GM18873 (cell line): ENCODE results near the gene TMIGD3.

ENCODE experiments used
- ATAC-seq: cut with Tn5 transposase; IDR thresholded peaks from one replicate; pipeline ENCODE4 v1.9.1; 2021; ENCODE audit warnings: mild to moderate bottlenecking, moderate library complexity, moderate number of reproducible peaks; ENCODE audit not compliant: unreplicated experiment, low FRiP score

The TMIGD3 gene

GRCh38 chr1:111509997-111510375, 6.6 kb upstream of the TMIGD3 start:
- no peak for ATAC-seq

DNA sequence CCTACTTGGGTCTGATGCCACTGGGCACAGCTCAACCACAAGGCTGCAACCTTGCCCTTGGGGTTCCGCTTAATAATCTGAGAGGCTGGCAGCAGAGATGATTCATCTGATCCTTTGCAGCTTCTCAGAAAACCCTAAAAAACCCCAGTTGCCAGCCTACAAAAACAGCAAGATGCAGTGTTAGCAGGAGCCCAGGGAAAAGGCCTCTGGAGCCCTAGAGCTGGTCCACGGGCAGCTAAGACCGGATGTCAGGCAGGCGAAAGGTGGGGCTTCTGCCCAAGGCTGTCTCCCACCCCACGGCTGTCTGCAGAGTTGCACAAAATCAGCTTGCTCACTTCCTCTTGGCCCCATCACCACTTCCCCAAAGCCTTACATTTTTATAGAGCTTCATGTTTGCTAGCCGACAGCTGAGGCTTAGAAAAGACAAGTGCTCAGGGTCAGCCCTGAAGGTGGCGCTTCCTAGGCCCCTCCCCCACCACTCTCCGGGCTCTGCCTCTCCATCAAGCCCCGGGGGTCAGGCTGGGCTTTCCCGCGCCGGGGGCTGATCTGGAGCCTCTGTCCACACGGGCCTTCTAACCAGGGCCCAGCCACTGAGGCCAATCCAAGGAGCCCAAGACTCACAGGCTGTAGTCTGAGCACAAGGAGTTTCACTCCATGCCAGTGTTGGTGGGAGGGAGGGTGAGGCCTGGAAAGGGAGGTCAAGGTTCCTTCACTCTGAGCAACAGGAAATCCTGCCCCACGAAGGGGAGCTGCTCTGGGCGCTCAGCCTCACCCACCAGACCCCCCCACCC, 4.2 kb upstream of the TMIGD3 start:
- peak; percentile 42 for ATAC-seq

- ATAC-seq = no peak
These were observed 3.1 kb upstream of the TMIGD3 start for GRCh38 chr1:111506561-111506960.

DNA sequence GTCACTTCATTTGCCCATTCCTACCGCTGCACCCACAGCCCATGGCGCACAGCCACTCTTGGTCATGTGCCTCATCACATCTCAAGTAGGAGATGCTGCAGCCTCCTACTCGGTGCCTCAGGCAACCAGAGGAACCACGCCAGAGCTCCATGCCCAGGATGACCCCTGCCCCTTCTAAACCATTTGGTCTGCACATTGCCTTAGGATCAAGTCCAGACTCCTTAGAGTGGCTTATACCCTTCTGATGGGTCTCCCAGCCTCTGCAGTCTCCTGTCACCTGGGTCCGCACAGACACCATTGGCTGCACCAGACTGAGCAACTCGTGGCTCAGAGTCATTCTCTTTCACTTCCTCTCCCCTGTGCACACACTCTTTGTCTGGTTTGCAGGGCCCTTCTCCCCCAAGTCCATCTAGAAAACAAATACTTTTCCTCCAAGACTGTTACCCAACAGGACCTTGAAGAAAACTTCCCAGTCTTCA, 2.2 kb upstream of the TMIGD3 start:
- ATAC-seq = peak; percentile 51

GRCh38 chr1:111504097-111504496, 664 bp upstream of the TMIGD3 start:
- ATAC-seq = no peak

- no peak for ATAC-seq
These were observed 1.8 kb downstream of the TMIGD3 start for GRCh38 chr1:111501645-111502044.

- ATAC-seq = no peak
These were observed 4.2 kb downstream of the TMIGD3 start for GRCh38 chr1:111499026-111499785.

DNA sequence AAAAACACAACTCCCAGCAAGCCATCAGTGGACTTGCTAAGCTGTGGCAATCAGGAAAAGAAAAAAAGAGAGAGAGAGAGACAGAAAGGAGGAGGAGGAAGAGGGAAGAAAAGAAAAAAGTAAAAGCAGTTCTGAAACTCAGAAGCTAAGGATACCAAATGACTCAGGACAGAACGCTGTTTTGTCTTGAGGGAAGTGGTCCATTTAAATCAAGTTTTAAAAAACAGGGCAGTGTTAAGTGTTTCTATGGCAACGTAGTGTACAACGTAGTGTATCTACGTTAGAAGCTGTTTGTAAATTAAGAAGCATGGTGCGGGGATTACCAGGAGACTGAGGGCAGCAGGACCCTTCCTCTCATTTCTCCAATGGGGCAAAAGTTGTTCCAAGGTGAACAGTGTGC, 5.8 kb downstream of the TMIGD3 start:
- no peak for ATAC-seq

GRCh38 chr1:111496398-111496797, 7.0 kb downstream of the TMIGD3 start:
- ATAC-seq = no peak

DNA sequence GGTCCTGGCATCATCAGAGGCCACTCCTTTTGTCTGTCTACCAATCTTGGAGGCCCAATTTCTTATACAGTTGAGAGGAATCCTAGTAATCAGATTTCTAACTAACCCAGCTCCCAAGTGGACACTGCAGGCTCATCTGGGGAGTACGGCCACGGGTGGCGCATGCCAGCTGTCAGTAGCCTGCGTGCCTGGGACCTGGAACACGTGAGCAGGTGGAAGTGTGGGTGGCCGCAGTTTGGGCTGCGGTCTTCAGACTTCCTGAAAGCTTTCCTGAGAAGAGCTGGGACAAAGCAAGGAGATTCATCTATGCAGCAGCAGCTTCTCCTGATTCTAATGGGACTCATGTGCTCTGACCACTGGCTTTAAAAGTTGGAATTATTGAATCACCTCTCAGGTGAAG, 12.4 kb downstream of the TMIGD3 start:
- ATAC-seq = no peak

GRCh38 chr1:111490220-111490619, 13.2 kb downstream of the TMIGD3 start:
- no peak for ATAC-seq

- ATAC-seq = no peak
These were observed 13.8 kb downstream of the TMIGD3 start for GRCh38 chr1:111489604-111490003.

- no peak for ATAC-seq
These were observed 14.8 kb downstream of the TMIGD3 start for GRCh38 chr1:111488669-111489068.

- no peak for ATAC-seq
These were observed 16.3 kb downstream of the TMIGD3 start for GRCh38 chr1:111487133-111487532.

GRCh38 chr1:111486431-111486830, 17.0 kb downstream of the TMIGD3 start:
- ATAC-seq = no peak

- ATAC-seq = no peak
These were observed 18.9 kb downstream of the TMIGD3 start for GRCh38 chr1:111484391-111485026.

DNA sequence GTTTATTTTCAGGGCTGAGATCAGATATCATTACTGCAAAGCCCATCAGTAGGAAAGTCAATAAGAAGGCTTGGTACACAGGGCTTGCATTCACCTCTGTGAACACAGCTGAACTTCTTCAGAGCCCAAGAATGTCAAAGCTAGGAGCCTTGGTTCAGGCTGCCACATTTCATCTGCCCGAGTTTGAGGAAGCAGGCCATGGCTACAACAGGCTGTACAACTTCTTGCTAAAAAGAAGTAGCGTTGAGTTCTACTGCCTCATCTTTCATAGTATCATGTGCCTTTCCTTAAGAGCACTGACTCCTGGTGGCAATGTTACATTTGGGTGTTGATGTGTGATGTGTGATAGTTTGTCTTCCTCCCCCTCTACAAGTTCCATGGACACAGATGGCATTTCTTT, 19.6 kb downstream of the TMIGD3 start:
- no peak for ATAC-seq

DNA sequence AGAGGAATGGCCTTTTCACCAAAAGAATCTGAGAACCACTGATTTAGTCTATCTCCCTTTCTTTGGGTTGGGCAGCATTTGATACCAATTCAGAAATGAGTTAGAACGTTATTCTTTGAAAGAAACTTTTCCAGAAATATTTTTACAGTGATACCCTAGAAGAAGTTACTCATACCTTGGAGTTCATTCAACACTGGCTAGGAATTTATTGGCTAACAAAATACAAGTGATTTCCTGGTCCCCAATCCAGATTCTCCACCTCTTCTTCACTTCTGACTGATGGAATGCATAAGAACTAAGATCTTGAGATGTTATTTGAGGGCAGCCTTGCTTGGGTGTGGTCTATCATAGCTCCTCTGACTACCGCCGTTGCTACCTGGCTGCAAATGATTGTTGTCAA, 20.3 kb downstream of the TMIGD3 start:
- ATAC-seq = no peak

DNA sequence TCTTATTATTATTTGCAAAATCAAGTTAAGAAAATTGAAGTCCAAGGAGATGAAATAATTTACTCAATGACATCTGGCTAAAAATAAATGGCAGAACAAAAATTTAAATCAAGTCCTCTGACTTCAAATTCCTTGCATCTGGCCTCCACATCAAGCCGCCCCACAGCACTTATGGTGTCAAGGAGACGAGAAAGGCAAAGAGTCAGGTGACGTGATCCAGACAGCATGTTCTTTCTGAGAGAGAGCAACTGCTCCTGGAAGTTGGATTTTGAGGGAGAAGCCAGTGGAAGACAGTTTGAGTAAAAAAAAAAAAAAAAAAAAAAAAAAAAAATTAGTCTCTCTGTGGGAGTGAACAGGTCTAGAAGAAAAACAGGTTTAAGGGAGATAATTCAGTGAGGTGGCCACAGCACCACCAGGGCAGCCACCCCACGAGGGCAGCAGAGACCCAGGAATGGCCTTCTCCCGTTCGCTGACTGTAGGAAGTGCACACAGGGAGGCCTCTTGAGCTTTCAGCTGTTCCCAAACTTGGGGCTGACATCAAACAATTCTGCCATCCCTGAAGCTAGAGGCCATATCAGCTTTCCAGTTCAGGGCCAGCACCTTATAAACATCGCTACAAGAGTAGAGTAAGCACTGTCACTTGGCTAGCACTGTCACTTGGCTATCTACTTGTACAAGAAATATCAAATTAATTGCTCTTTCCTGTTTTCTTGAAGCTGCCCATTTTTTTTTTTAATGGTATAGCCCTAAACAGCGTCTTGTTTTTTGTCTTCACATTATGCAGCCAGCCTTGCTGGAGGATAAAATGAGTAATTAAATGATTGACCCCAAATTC, 21.8 kb downstream of the TMIGD3 start:
- ATAC-seq = no peak

DNA sequence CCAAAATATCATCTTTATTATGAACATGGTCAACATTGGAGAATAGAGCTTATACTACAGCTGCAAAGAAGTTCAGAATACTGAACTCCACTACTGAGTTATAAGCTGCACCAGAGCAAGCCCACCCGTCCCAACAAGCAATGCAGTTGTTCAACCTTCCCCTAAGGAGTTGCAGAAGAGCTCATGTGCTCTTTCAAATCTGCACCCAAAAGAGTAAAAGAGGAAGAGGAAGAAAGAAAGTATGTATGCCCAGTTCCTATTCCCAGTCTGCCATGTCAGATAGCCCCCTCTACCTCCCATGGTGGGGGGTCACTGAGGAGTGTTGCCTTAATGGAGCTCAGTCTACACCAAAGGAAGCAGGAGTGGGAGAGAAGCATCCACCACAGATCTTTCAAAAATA, 22.8 kb downstream of the TMIGD3 start:
- no peak for ATAC-seq
